Transverse colon (tissue), 4 donors: ENCODE results near the gene VAV2. TPM values are rescaled to one million over a fixed set of nuclear protein-coding genes. Genes with fewer than 3 reads are reported as not detected.

ENCODE experiments used
- DNase-seq: peaks from one replicate; pipeline ENCODE4 v3.0.0-alpha.2; 2019
- H3K27ac ChIP-seq, 4 donors: fragments of 200-600 bp; sonication (generic); 2 replicates each; pipeline ENCODE4 v1.5.1; 2016 to 2018; ENCODE audit warnings: inconsistent platforms in 4 of 4
- H3K27me3 ChIP-seq: fragments of 200-600 bp; sonication (generic); 2 replicates; pipeline ENCODE4 v1.5.1; 2017; ENCODE audit warnings: inconsistent platforms
- H3K36me3 ChIP-seq, 4 donors: fragments of 200-600 bp; sonication (generic); 2 replicates each; pipeline ENCODE4 v1.5.1; 2017 to 2019; ENCODE audit warnings: inconsistent platforms in 4 of 4
- H3K4me1 ChIP-seq, 4 donors: fragments of 200-600 bp; sonication (generic); 2 replicates each; pipeline ENCODE4 v1.5.1; 2017 to 2020; ENCODE audit warnings: inconsistent platforms in 4 of 4
- H3K4me3 ChIP-seq, 4 donors: fragments of 200-600 bp; sonication (generic); 1 replicate in 1 of 4; 2 replicates in 3 of 4; pipeline versions ENCODE4 v1.5.1 to v1.6.1; 2017 to 2019; ENCODE audit warnings: inconsistent platforms in 4 of 4
- H3K9me3 ChIP-seq, 2 donors: fragments of 200-600 bp; sonication (generic); 2 replicates each; pipeline ENCODE4 v1.5.1; 2017 to 2019; ENCODE audit warnings: inconsistent platforms in 2 of 2
- EP300 ChIP-seq: sonication (generic); formaldehyde crosslinking; IDR thresholded peaks from one replicate; pipeline ENCODE4 v1.6.1; 2017; ENCODE audit warnings: antibody characterized with exemption, low read depth
- POLR2A ChIP-seq: fragments of 450-650 bp; IDR thresholded peaks from one replicate; pipeline ENCODE4 v1.6.1; 2016; ENCODE audit warnings: antibody characterized with exemption, mild to moderate bottlenecking, moderate library complexity
- POLR2AphosphoS5 ChIP-seq, 3 donors: sonication (generic); formaldehyde crosslinking; IDR thresholded peaks; one replicate each; pipeline ENCODE4 v1.6.1; 2016; ENCODE audit warnings: antibody characterized with exemption in 3 of 3
- WGBS, 2 donors: methylation state at CpG; one replicate each; pipeline ENCODE4 v1.1.5; 2018; ENCODE audit warnings: low coverage in 1 of 2; 5-methylcytosine and 5-hydroxymethylcytosine counted together
- in situ Hi-C, 4 donors: fragments of 200-750 bp; cut with MboI; loops; one replicate each; pipeline versions ENCODE4 v1.15.0 to v1.15.1; 2017; ENCODE audit warnings: low sequenced_read_pairs in 3 of 4, low pct_ligation_motif_present in 1 of 4, low pct_unique_long_range_greater_than_20kb in 1 of 4
- intact Hi-C: fragments of 100-400 bp; cut with DNase I; formaldehyde crosslinking; loops from one replicate; pipeline ENCODE4 v1.15.1; 2023; ENCODE audit warnings: low total_unique reads
- total RNA-seq, 4 donors: library from RNA; depleted of rRNA; stranded (reverse); fragments of >200 nt; gene quantifications; one replicate each; pipeline ENCODE4 v1.1.0, GENCODE V29; 2016
- TF ChIP-seq, protein P1 (sequence below), 5 experiments: fragments of 200-600 bp in 3 of 5; fragments of 450-650 bp in 2 of 5; sonication (generic) in 3 of 5; IDR thresholded peaks; 1 replicate in 2 of 5; 2 replicates in 3 of 5; pipeline ENCODE4 v1.5.1; 2016 to 2017; ENCODE audit warnings: antibody characterized with exemption in 5 of 5, inconsistent platforms in 3 of 5, mild to moderate bottlenecking in 2 of 5, moderate library complexity in 1 of 5

VAV2 gene
- total RNA-seq, 4 donors from 2014 or later = 8.2 to 52.4 (median 24.5) TPM

DNA sequence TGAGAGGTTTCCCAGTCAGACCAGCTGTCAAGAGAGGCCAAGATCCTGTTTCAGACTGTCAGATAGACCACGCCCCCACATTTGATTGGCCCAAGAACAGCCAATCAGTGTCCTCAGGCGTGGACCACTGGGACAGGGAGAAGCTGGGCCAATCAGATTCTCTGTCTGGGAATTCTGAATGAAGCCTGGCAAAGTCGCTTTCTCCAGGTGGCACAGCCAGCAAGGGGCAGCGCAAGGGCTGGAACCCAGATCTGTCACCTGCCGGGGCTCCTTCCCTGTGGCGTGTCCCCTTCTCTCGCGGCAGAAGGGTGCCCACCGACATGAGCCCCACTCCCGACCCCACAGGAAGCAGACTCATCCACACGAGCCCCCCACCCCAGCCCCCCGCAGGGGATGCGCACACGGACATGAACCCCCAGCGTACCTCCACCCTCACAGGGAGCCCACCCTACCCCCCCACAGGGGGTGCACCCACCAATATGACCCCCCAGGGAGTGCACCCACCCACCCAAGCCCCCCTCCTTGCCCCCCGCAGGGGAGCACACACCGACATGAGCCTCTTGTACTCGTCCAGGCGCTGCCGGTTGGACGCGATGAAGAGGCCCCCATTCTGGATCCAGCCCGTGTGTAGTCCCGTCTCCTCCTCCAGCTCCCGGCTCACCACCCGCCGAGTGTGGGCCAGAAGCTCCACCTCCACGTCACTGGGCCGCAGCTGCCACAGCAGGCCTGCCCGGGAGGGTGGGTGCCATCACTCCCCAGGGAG lies 260.1 kb downstream of the VAV2 start:
- TF ChIP-seq POLR2AphosphoS5 (IDR thresholded peaks at IDR 0.05) = no peak
- TF ChIP-seq, protein P1, sequence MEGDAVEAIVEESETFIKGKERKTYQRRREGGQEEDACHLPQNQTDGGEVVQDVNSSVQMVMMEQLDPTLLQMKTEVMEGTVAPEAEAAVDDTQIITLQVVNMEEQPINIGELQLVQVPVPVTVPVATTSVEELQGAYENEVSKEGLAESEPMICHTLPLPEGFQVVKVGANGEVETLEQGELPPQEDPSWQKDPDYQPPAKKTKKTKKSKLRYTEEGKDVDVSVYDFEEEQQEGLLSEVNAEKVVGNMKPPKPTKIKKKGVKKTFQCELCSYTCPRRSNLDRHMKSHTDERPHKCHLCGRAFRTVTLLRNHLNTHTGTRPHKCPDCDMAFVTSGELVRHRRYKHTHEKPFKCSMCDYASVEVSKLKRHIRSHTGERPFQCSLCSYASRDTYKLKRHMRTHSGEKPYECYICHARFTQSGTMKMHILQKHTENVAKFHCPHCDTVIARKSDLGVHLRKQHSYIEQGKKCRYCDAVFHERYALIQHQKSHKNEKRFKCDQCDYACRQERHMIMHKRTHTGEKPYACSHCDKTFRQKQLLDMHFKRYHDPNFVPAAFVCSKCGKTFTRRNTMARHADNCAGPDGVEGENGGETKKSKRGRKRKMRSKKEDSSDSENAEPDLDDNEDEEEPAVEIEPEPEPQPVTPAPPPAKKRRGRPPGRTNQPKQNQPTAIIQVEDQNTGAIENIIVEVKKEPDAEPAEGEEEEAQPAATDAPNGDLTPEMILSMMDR (IDR thresholded peaks at IDR 0.05) = no peak
- TF ChIP-seq POLR2A = no peak
- TF ChIP-seq EP300 = no peak
- no peak for DNase-seq
- no peaks in the 10 kb centered on the region for H3K36me3 ChIP-seq
- H3K4me3 ChIP-seq = no peak overlapping the region
- no peak overlapping the region for H3K27ac ChIP-seq
- intact Hi-C loops = no loop called here
- WGBS, 2 donors = 79% methylated on average over 26 of the region's 30 CpGs; no CpG with 5 or more reads in 1 of the 2 donors
- in situ Hi-C loops = no loop called here
- no peaks in the 10 kb centered on the region for H3K9me3 ChIP-seq
- no peaks in the 10 kb centered on the region for H3K27me3 ChIP-seq
- H3K4me1 ChIP-seq = peaks cover 0 to under 1% (median 0%) of the 10 kb centered on the region in 4 donors

DNA sequence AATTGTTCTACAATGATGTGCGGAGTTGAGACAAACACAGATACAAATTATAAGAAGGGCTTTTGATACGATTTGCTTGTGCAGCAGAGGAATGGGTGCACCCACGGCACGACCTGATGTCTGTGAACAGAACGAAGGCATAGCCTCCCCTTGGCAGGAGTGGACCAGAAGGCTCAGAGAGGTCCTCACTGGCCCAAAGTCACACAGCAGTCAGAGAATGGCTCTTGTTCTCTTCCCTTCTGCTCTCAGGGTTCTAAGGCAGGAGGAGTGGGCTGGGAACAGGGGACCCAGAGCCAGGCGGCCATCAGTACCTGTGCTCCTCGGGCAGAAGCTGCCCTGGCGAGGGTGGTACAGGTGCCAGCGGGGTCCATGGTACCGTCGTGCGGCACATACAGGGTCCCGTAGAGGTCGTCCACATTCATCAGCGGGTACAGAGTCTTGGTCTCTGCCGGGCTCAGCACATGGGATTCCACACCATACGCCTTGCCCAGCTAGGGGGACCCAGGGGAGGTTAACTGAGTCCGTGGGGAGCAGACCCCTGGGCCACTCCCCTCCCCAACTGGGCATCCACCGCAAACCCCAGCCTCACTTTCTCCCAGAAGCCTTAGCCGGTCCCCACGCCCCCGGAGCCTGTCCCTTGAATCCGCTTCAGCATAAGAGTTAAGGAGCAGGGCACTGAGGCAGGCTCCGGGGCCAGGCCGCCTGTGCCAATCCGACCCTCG lies 261.0 kb downstream of the VAV2 start:
- no peaks in the 10 kb centered on the region for H3K36me3 ChIP-seq
- H3K9me3 ChIP-seq = no peaks in the 10 kb centered on the region
- TF ChIP-seq EP300 (no peak), POLR2A (no peak), POLR2AphosphoS5 (IDR thresholded peaks at IDR 0.05) (no peak)
- TF ChIP-seq, protein P1 (IDR thresholded peaks at IDR 0.05) = no peak
- H3K4me1 ChIP-seq = no peaks in the 10 kb centered on the region
- H3K27me3 ChIP-seq = no peaks in the 10 kb centered on the region
- no peak for DNase-seq
- intact Hi-C loops (no loop called here), in situ Hi-C loops (no loop called here)
- H3K27ac ChIP-seq = no peak overlapping the region
- H3K4me3 ChIP-seq = no peak overlapping the region
- 87% methylated on average over 3 to 26 of the region's 27 CpGs for WGBS, 2 donors

DNA sequence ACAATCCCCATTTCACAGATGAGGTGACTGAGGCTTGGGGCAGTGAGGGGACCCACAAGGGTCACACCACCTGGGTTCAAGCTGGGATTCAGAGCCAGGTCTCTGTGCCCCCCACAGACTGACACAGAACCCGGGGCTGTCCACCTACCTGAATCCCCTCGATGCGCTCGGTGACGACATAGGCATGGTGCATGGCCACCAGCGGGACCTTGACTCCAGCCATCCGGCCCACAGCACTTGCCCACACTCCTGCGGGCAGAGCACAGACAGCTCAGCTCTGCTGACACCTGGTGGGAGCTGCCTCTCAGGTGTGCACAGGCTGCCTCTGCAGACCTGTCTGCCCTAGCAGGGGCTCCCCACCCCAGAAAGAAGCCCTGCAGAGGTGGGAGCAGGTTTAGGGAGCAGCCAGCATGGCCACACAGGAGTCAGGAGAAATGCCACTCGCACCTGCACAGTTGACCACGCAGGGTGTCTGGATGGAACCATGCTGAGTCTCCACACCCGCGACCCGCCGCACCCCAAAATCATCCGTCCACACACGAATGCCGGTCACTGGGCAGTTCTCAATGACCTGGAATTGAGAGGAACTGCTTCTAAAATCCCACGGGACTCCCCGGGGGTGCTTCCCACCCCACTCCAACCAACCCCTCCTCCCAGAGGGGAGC lies 262.4 kb downstream of the VAV2 start:
- H3K4me3 ChIP-seq = no peak overlapping the region
- H3K9me3 ChIP-seq = no peaks in the 10 kb centered on the region
- H3K27me3 ChIP-seq = no peaks in the 10 kb centered on the region
- no peak overlapping the region for H3K27ac ChIP-seq
- 85% methylated on average over 19 of the region's 19 CpGs; no CpG with 5 or more reads in 1 of the 2 donors for WGBS, 2 donors
- intact Hi-C loops = loop anchor here (5.0 kb wide), 1 partner anchor 197 kb away; the partner anchor contains the start of gene ADAMTSL2
- TF ChIP-seq POLR2AphosphoS5 (IDR thresholded peaks at IDR 0.05) (no peak), POLR2A (no peak), EP300 (no peak)
- TF ChIP-seq, protein P1 (IDR thresholded peaks at IDR 0.05) = no peak
- in situ Hi-C loops = loop anchor here in 1 of 4 donors (10.0 kb wide), 1 partner anchor 195 kb away; the partner anchor contains the start of gene ADAMTSL2
- no peaks in the 10 kb centered on the region for H3K4me1 ChIP-seq
- H3K36me3 ChIP-seq = no peaks in the 10 kb centered on the region
- no peak for DNase-seq
